HG02970 (cell line): Measurements from ENCODE around the gene PANK4.
"Not testable (repeated sequence)": the region's sequence is repeated elsewhere in the genome, so short reads cannot be mapped to it uniquely, and the experiment has no call there.

Experiments used
- ATAC-seq: cut with Tn5 transposase; IDR thresholded peaks from one replicate; pipeline ENCODE4 v1.9.1; 2021; ENCODE audit warnings: mild to moderate bottlenecking, moderate library complexity, moderate number of reproducible peaks; ENCODE audit not compliant: unreplicated experiment, low FRiP score

Gene PANK4

GRCh38 chr1:2469103-2469940 is 57.1 kb downstream of the PANK4 start:
- no peak for ATAC-seq

- ATAC-seq = no peak
These were observed 57.9 kb downstream of the PANK4 start for GRCh38 chr1:2468540-2468939.

DNA sequence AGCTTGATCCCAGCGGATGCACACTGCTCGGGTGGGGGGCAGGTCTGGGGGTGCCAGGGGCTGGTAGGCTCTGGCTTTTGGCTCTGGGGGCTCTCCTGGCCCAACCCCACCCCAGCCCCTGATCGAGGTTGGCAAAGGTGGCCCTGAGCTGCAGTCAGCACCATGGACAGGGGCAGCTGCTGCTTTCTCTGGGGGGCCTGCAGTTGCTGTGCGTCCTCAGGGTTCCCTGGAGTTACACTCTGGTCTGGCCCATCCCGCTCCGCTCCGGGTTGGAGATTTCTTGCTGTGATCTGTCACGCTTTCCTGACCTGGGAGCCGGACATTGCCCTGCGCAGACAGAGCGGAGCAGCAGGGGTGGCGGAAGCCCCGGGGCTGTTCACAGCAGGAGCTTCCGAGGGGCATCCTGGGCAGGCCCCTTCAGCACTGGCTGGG is 58.3 kb downstream of the PANK4 start:
- no peak for ATAC-seq

GRCh38 chr1:2466958-2467554 is 59.3 kb downstream of the PANK4 start:
- no peak for ATAC-seq

DNA sequence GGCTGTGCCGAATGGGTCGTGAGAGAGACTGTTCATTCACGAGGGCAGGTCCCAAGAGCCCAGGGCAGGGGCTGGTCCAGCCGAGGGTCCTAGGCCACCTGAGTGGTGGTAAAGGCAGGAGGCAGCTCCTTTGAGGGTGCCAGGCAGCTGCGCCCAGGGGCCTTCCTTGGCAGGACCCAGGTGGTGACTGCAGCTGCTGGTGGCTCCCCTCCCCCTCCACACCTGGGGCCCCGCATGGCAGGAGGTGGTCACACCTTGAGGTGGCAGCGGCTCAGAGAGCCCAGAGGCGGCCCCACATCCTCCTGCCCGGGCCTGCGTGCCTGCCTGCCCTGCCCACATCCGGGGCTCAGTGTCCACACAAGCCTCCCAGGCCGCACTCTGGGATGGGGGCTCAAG is 60.1 kb downstream of the PANK4 start:
- no peak for ATAC-seq

GRCh38 chr1:2465371-2466269 is 60.8 kb downstream of the PANK4 start:
- no peak for ATAC-seq

DNA sequence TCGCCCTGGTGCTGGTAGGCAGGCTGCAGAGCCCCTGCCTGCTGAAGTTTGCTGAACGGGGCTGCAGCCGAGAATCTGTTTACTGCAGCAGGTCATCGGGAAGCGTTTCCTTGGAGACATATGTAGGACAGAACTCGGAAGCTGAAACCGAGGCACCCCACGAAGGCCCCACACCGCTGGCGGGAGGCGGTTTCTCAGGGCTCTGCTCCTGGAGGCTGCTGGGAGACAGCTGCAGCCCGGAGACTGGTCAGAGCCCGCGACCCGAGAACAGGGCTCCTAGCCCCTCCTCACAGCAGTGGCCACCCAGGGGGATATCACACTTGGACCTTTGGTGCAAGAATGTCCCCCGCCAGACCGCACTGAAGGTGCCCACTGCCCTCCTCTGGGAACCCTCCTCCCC is 63.0 kb downstream of the PANK4 start:
- ATAC-seq = no peak

DNA sequence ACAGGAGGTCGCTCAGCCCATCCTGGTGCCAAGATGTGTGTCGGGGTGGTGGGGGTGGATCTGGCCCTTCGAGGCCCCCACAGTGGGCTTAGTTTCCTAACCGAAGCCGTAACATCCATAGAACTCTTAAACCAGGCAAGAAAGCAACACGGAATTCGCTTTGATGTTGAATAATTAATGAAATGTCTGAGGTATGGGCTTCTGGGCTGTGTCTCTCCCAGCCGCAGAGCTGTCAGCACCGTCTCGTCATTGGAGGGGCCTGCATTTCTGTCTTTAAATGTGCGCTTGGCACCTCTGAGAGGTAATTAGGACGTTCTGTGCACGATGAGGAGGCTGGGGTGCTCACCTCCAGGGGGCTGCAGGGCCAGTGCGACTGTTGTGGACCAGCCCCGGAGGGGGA is 63.6 kb downstream of the PANK4 start:
- ATAC-seq = no peak

GRCh38 chr1:2460996-2461751 is 65.2 kb downstream of the PANK4 start:
- ATAC-seq = no peak

- no peak for ATAC-seq
These were observed 66.2 kb downstream of the PANK4 start for GRCh38 chr1:2460203-2460602.

DNA sequence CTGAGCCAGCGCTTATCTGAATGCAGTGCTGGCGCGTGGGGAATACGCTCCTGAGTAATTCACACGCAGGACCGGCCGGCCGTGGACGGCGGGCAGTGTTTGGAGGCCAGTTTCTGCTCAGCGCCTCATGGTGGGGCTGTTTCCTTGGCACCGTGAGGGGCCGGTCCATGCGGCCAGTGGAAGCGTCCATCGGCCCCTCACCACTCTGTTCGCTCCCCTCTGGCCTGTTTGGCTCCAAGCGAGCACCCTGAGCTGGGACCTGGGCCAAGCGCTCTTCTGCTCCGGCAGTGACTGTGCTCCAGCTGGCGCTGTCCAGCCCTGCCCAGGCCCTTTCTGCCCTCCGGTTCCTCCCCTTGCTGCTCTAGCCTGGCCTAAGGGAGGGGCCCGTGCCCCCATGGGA is 66.6 kb downstream of the PANK4 start:
- no peak for ATAC-seq

DNA sequence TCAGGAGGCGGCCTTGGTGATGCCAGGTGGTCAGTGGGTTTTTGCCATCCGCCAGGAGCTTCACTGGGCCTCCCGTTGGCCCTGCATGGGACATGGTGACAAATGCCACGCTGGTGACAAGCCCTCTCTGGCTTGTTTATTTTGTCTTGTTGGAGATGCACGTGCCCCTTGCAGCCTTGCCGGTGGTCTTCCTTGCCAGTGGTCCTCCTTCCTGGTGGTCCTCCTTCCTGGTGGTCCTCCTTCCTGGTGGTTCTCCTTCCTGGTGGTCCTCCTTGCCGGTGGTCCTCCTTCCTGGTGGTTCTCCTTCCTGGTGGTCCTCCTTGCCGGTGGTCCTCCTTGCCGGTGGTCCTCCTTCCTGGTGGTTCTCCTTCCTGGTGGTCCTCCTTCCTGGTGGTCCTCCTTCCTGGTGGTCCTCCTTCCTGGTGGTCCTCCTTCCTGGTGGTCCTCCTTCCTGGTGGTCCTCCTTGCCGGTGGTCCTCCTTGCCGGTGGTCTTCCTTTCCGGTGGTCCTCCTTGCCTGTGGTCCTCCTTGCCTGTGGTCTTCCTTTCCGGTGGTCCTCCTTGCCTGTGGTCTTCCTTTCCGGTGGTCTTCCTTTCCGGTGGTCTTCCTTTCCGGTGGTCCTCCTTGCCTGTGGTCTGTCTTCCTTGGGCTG is 67.2 kb downstream of the PANK4 start:
- not testable (repeated sequence) for ATAC-seq

GRCh38 chr1:2458687-2459086 is 67.7 kb downstream of the PANK4 start:
- no peak for ATAC-seq
